ENCODE data around the gene CLTC.

CLTC gene

DNA sequence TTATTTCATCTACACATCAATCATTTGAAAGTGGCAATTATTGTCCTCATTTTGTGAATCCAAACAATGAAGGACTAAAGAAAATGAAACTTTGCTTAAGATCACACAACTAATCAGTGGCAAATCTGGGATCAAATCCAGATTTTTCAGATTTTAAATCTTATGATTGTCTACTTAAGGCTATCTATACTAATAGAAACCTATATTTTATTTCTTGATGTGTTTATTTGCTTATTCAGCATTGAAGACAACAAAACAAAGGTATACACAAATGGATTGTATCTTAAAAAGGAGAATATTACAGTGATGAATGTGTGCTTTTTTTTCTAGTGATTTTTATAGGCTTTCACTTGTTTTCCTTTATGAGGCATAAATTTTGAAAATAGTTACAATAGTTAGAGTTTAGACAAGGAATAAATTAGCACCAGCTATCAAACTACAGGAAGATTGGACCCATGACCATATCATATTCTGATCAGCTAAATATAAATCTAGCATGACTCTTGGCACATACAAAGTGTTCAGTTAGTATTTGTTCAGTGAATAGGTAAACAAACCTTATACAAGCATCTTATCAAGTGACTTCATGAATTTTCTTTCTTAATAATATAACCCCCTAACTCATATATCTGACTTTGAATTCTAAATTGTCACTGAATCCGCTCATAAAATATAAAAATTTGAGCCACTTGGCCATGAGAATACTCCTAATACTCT lies 108.3 kb downstream of the CLTC start:
- no peak for DNase-seq (ENCODE audit: low read depth)

DNA sequence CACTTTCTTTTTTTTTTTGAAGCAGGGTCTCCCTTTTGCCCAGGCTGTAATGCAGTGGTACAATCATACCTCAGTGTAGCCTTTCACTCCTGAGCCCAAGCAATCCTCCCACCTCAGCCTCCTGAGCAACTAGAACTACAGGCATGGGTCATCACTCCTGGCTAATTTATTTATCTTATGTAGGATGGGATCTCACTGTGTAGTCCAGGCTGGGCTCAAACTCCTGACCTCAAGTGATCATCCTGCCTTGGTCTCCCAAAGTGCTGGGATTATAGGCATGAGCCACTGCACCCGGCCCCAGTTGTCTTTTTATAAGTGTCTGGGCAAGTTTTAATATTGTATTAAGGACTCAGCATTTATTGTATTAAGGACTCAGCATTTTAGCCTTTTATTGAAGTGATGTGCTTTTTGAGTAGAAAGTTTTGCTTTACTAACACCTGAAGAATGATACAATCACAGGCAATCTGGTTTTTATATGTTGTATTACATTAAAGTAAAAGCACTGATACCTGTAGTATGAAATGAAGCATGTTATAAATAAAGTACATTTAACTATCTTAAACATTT lies 110.7 kb downstream of the CLTC start:
- DNase-seq (ENCODE audit: low read depth) = no peak

DNA sequence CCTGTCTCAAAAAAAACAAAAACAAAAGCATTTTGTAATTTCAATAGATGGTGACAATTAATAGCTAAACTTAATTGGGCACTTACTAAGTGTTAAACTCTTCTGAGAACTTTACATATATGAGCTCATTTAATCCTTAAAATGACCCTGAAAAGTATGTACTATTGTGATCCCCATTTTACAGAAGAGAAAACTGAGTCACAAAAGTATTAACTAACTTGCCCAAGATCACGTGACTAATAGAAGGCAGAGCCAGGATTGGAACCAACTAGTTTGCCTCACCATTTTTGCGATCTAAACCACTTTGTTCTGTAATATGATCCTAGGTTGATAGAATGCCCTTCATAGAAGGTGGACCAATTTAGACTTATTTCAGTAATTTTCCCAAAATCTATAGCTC lies 114.0 kb downstream of the CLTC start:
- no peak for DNase-seq (ENCODE audit: low read depth)

DNA sequence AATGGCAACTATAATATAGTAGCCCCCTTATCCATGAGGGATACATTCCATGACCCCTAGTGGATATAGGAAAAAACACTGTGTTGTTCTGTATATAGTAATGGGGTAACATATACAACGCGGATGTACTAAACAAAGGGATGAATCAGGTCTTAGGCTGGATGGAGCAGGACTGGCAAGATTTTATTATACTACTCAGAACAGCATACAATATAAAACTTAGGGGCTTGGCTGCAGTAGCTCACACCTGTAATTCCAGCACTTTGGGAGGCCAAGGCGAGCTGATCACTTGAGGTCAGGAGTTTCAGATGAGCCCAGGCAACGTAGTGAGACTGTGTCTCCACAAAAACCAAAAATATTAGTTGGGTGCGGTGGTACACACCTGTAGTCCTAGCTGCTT lies 114.5 kb downstream of the CLTC start:
- DNase-seq (ENCODE audit: low read depth) = no peak

DNA sequence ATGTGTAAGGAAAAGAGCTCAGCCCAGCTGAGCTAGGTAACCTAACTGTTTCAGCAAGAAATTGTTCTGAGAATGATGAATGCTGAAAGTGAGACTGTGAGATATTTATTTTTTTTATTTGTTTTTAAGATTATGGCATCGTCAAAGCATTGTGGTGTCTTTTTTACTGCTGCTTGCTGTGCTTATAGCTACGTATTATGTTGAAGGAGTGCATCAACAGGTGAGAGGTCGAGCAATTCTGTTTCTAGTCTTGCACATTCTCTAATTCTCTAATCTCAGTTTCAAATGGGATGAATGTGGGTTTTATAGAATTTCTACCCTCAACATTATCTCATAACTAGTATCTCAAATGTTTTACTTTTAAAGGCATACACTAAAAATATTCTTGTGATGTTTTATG lies 117.6 kb downstream of the CLTC start:
- no peak for DNase-seq (ENCODE audit: low read depth)

DNA sequence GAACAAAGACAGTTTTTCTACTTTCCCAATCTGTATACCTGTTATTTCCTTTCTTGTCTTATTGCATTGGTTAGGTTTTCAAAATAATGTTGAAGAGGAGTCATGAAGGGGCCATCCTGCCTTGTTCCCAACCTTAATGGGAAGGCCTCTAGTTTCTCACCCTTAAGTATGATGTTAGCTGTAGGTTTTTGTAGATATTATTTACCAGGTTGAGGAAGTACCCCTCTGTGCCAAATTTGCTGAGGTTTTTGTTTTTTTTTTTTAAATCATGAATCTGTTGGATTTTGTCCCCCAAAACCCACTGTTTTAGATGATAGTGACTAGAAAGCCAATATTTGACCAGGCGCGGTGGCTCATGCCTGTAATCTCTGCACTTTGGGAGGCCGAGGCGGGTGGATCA lies 124.1 kb downstream of the CLTC start:
- DNase-seq (ENCODE audit: low read depth) = no peak

DNA sequence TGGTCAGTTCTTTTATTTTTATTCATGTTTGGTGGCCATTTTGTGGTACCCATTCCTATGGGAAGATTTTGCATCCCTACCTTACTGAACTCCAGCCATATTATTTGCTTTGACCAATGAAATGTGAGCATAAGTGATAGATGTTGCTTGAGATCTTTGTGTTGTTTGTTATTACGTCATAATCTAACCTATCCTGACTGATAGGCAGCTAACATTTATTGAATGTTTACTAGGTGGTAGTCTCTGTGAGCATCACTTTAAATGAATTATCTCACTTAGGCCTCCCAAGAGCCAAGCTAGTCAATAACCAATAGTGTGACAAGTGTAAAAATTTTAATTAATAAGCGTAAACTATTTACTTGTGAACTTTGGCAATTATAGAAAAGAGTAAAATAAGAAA lies 125.3 kb downstream of the CLTC start:
- DNase-seq (ENCODE audit: low read depth) = no peak
